Left ventricle myocardium superior (tissue), 1 donor: Measurements from ENCODE around the gene STXBP1. TPM values are rescaled to one million over a fixed set of nuclear protein-coding genes. Genes with fewer than 3 reads are reported as not detected.
A peak's percentile ranks its signal among the peaks of the same experiment; 100 is the strongest.

ENCODE experiments used
- ATAC-seq: fragments of 200-7000 bp; cut with Tn5 transposase; one replicate; pipeline ENCODE4 v1.9.1; 2020; ENCODE audit warnings: mild to moderate bottlenecking, moderate library complexity
- DNase-seq: peaks from one replicate; pipeline ENCODE4 v3.0.0-alpha.2; 2020
- intact Hi-C: fragments of 100-400 bp; cut with micrococcal nuclease; formaldehyde crosslinking; loops from one replicate; pipeline ENCODE4 v1.11.0; 2022
- total RNA-seq: library from RNA; stranded (reverse); fragmentation: NEBNext Ultra II Directional; extraction: Animal tissue kit (Norgen Biotek cat#: 25700); gene quantifications from one replicate; pipeline ENCODE4 v1.2.1, GENCODE V29; 2021
- donor health status: DM: no; HTN: yes; CAD: no; lungs with severe emphysema.

Gene STXBP1
- total RNA-seq, 1 donor from 2014 or later: 49.4 TPM

- DNase-seq: no peak
- intact Hi-C loops: no loop called here
- ATAC-seq: no peak
These were observed 68.1 kb downstream of the STXBP1 start for GRCh38 chr9:127680226-127680625.

- no peak for ATAC-seq
- intact Hi-C loops: no loop called here
- no peak for DNase-seq
These were observed 68.8 kb downstream of the STXBP1 start for GRCh38 chr9:127680846-127681245.

GRCh38 chr9:127682351-127683136 lies 70.5 kb downstream of the STXBP1 start:
- intact Hi-C loops: no loop called here
- DNase-seq (no peak), ATAC-seq (peak; percentile 38)

- ATAC-seq: no peak
- intact Hi-C loops: no loop called here
- DNase-seq: no peak
These were observed 71.6 kb downstream of the STXBP1 start for GRCh38 chr9:127683723-127684122.

- ATAC-seq: no peak
These were observed 72.5 kb downstream of the STXBP1 start for GRCh38 chr9:127684576-127684975.

GRCh38 chr9:127686461-127687393 lies 74.7 kb downstream of the STXBP1 start:
- no peak for DNase-seq
- ATAC-seq: no peak
- intact Hi-C loops: no loop called here

More at GRCh38 chr9:127684576-127684975, 72.5 kb downstream of the STXBP1 start:
- DNase-seq: no peak
- intact Hi-C loops: no loop called here

- DNase-seq (no peak), ATAC-seq (no peak)
- intact Hi-C loops: no loop called here
These were observed 77.4 kb downstream of the STXBP1 start for GRCh38 chr9:127689329-127690000.

GRCh38 chr9:127690735-127691134 lies 78.7 kb downstream of the STXBP1 start:
- DNase-seq (no peak), ATAC-seq (no peak)
- intact Hi-C loops: no loop called here

- intact Hi-C loops: no loop called here
- ATAC-seq (no peak), DNase-seq (no peak)
These were observed 80.0 kb downstream of the STXBP1 start for GRCh38 chr9:127692071-127692470.

GRCh38 chr9:127693143-127693542 lies 81.1 kb downstream of the STXBP1 start:
- DNase-seq: no peak
- intact Hi-C loops: no loop called here
- ATAC-seq: no peak

GRCh38 chr9:127693697-127694096 lies 81.6 kb downstream of the STXBP1 start:
- ATAC-seq (no peak), DNase-seq (no peak)
- intact Hi-C loops: no loop called here

GRCh38 chr9:127694890-127695720 lies 83.0 kb downstream of the STXBP1 start:
- ATAC-seq (no peak), DNase-seq (no peak)
- intact Hi-C loops: no loop called here

GRCh38 chr9:127697575-127697974 lies 85.5 kb downstream of the STXBP1 start:
- intact Hi-C loops: no loop called here
- ATAC-seq (no peak), DNase-seq (no peak)

GRCh38 chr9:127698386-127698785 lies 86.3 kb downstream of the STXBP1 start:
- ATAC-seq (no peak), DNase-seq (no peak)
- intact Hi-C loops: no loop called here

GRCh38 chr9:127698985-127699670 lies 87.1 kb downstream of the STXBP1 start:
- ATAC-seq: peak; percentile 99
- intact Hi-C loops: no loop called here
- peak; percentile 96 for DNase-seq

GRCh38 chr9:127700140-127700539 lies 88.1 kb downstream of the STXBP1 start:
- DNase-seq: no peak
- intact Hi-C loops: no loop called here

GRCh38 chr9:127700594-127701255 lies 88.6 kb downstream of the STXBP1 start:
- no peak for ATAC-seq
- DNase-seq: no peak
- intact Hi-C loops: no loop called here

More at GRCh38 chr9:127700140-127700539, 88.1 kb downstream of the STXBP1 start:
- no peak for ATAC-seq
